ENCODE measurements around the gene OBSL1. TPM values are rescaled to one million over a fixed set of nuclear protein-coding genes. Genes with fewer than 3 reads are reported as not detected.

Gene OBSL1
- total RNA-seq, 2 donors from 2014 or later, result 119 to 185 TPM

DNA sequence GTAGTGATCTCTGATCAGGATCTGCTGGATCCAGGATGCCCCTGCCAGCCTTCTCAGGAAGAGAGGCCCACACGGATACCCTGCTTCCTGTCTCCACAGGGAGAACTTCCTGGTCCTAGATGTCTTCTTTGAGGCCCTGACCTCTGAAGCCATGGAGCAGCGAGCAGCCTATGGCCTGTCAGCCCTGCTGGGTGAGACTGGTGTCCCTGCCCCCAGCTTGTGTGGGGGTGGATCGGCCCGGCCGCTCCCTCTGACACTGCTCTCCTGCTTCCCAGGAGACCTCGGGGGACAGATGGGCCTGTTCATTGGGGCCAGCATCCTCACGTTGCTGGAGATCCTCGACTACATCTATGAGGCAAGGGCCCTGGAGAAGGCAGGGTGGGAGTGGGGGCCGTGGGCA lies 34.4 kb downstream of the OBSL1 start:
- intact Hi-C loops (cut with DNase I), result loop anchor here (5.0 kb wide), 1 partner anchor 100 kb away; no protein-coding TSS in a partner anchor

DNA sequence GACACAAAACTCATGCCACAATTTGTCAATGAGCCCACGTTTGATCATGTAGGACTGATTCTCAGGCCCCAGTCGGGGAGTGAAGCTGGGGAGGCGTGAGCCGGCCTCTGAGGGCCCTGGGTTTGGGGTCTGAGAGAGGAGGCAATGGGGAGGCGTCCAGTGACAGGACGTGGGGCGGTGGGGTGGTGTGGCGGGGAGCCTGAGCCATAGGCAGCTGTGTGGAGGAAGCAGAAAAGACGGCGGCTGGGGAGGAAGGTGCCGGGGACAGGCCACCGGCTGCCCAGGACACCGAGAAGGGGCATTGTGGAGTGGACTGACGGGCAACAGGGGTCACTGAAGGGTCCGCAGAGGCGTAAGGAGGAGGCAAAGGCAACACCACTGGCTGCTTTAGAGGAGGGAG lies 34.9 kb downstream of the OBSL1 start:
- no peak overlapping the region for H3K4me3 ChIP-seq
- no peaks in the 10 kb centered on the region for H3K27me3 ChIP-seq
- no peaks in the 10 kb centered on the region for H3K9me3 ChIP-seq
- no peak for DNase-seq
- WGBS, 2 donors, result 60 to 72% methylated on average over 15 to 16 of the region's 16 CpGs
- H3K4me1 ChIP-seq, result peaks cover 14% of the 10 kb centered on the region
- no peak for ATAC-seq
- TF ChIP-seq, protein P1, sequence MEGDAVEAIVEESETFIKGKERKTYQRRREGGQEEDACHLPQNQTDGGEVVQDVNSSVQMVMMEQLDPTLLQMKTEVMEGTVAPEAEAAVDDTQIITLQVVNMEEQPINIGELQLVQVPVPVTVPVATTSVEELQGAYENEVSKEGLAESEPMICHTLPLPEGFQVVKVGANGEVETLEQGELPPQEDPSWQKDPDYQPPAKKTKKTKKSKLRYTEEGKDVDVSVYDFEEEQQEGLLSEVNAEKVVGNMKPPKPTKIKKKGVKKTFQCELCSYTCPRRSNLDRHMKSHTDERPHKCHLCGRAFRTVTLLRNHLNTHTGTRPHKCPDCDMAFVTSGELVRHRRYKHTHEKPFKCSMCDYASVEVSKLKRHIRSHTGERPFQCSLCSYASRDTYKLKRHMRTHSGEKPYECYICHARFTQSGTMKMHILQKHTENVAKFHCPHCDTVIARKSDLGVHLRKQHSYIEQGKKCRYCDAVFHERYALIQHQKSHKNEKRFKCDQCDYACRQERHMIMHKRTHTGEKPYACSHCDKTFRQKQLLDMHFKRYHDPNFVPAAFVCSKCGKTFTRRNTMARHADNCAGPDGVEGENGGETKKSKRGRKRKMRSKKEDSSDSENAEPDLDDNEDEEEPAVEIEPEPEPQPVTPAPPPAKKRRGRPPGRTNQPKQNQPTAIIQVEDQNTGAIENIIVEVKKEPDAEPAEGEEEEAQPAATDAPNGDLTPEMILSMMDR (IDR thresholded peaks at IDR 0.05), result no peak
- TF ChIP-seq POLR2A (IDR thresholded peaks at IDR 0.05), result no peak
- H3K27ac ChIP-seq, result no peak overlapping the region
- H3K36me3 ChIP-seq (replicated peaks in 1 of 2; ENCODE audit: insufficient read depth in 1 of 2, low read depth in 2 of 2), result peaks cover 0 to 18% of the 10 kb centered on the region in 2 donors
- intact Hi-C loops (cut with DNase I), result loop anchor here (5.0 kb wide), 1 partner anchor 101 kb away; no protein-coding TSS in a partner anchor

More for the DNA sequence above, 34.4 kb downstream of the OBSL1 start:
- no peak overlapping the region for H3K4me3 ChIP-seq
- 32 to 58% methylated on average over 9 of the region's 9 CpGs for WGBS, 2 donors
- H3K27ac ChIP-seq, result no peak overlapping the region
- ATAC-seq (no peak), DNase-seq (no peak)
- no peaks in the 10 kb centered on the region for H3K9me3 ChIP-seq
- peaks cover 0 to 18% of the 10 kb centered on the region in 2 donors for H3K36me3 ChIP-seq (replicated peaks in 1 of 2; ENCODE audit: insufficient read depth in 1 of 2, low read depth in 2 of 2)
- no peak for TF ChIP-seq POLR2A (IDR thresholded peaks at IDR 0.05)
- TF ChIP-seq, protein P1 (IDR thresholded peaks at IDR 0.05), result no peak
- H3K4me1 ChIP-seq, result peaks cover 20% of the 10 kb centered on the region
- no peaks in the 10 kb centered on the region for H3K27me3 ChIP-seq

DNA sequence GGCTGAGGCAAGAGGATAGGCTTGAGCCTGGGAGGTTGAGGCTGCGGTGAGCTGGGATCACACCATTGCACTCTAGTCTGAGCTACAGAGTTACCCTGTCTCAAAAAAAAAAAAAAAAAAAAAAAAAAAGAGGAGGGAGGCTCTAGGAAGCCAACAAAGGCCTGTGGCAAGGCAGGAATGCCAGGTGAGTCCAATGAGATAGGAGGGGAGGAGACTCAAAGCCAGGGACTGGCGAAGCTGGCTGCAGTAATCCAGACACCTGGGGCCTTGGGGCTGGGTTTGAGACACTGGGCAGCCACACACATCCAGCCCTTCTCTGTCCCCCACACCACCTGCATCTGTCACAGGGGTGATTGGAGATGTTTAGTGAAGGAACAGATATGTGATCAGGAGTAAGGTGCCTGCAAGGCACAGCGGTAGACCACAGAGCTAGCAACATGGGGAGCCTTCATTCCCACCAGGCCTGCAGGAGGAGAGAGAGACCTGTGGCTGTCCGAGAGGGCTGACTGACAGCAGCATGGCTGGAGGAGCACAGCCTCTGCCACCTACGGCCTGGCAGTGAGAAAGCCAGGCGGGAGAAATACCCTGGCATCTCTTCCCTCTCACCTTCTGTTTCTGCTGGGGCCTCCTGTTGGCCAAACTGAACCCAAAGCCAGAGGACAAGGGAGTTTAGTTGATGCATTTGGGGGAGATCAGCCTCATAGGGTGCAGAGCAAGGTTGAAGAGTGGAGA lies 37.2 kb downstream of the OBSL1 start:
- ATAC-seq (no peak), DNase-seq (no peak)
- H3K27ac ChIP-seq, result no peak overlapping the region
- TF ChIP-seq, protein P1 (IDR thresholded peaks at IDR 0.05), result no peak
- TF ChIP-seq POLR2A (IDR thresholded peaks at IDR 0.05), result no peak
- no peak overlapping the region for H3K4me3 ChIP-seq
- 66% methylated on average over 3 to 6 of the region's 6 CpGs for WGBS, 2 donors
- no peaks in the 10 kb centered on the region for H3K9me3 ChIP-seq
- peaks cover 0 to 3% of the 10 kb centered on the region in 2 donors for H3K36me3 ChIP-seq (replicated peaks in 1 of 2; ENCODE audit: insufficient read depth in 1 of 2, low read depth in 2 of 2)
- intact Hi-C loops (cut with DNase I), result loop anchor here (5.0 kb wide), 1 partner anchor 37 kb away; the partner anchor contains the start of gene GMPPA
- peaks cover 14% of the 10 kb centered on the region for H3K4me1 ChIP-seq
- peaks cover 0 to 9% of the 10 kb centered on the region in 2 donors for H3K27me3 ChIP-seq

DNA sequence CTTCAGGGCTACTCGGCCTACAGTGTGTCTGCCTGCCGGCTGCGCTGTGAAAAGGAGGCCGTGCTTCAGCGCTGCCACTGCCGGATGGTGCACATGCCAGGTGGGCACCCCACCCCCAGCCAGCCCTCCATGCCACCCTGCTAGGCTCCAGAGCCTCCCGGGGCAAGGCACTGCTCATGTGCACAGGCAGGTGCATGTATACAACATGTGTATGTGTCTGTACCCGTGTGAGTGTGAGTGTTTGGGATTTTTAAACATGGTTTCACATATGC lies 39.0 kb downstream of the OBSL1 start:
- no peak for DNase-seq
- 66 to 75% methylated on average over 7 to 8 of the region's 8 CpGs for WGBS, 2 donors
- H3K36me3 ChIP-seq (replicated peaks in 1 of 2; ENCODE audit: insufficient read depth in 1 of 2, low read depth in 2 of 2), result no peaks in the 10 kb centered on the region
- no peak for ATAC-seq
- no peak for TF ChIP-seq POLR2A (IDR thresholded peaks at IDR 0.05)
- TF ChIP-seq, protein P1 (IDR thresholded peaks at IDR 0.05), result no peak
- H3K4me1 ChIP-seq, result peaks cover 8% of the 10 kb centered on the region
- no peak overlapping the region for H3K27ac ChIP-seq
- H3K27me3 ChIP-seq, result peaks cover 0 to 15% of the 10 kb centered on the region in 2 donors
- no peak overlapping the region for H3K4me3 ChIP-seq
- H3K9me3 ChIP-seq, result no peaks in the 10 kb centered on the region
- intact Hi-C loops (cut with DNase I), result loop anchor here (5.0 kb wide), 1 partner anchor 35 kb away; the partner anchor contains the start of gene GMPPA
